ENCODE results near the gene SLC6A16.

Gene SLC6A16

DNA sequence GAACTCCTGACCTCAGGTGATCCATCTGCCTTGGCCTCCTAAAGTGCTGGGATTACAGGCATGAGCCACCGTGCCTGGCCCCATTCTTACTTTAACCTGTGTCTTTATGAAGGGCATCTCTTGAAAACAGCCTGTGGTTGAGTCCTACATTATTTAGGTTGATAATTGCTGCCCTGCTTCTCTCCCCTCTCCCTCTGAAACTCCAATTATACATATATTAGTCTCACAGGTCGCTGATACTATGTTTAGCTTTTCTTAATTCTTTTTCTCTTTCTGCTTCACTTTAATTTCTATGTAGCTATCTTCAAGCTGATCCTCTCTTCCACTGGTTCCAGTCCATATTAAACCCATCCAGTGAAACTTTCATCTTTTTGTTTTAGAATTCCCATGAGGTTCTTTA lies 75.1 kb downstream of the SLC6A16 start:
- no peak overlapping the region for H3K4me3 ChIP-seq (ENCODE audit: control insufficient read depth, low read depth, low read length)
- TF ChIP-seq, protein P1, sequence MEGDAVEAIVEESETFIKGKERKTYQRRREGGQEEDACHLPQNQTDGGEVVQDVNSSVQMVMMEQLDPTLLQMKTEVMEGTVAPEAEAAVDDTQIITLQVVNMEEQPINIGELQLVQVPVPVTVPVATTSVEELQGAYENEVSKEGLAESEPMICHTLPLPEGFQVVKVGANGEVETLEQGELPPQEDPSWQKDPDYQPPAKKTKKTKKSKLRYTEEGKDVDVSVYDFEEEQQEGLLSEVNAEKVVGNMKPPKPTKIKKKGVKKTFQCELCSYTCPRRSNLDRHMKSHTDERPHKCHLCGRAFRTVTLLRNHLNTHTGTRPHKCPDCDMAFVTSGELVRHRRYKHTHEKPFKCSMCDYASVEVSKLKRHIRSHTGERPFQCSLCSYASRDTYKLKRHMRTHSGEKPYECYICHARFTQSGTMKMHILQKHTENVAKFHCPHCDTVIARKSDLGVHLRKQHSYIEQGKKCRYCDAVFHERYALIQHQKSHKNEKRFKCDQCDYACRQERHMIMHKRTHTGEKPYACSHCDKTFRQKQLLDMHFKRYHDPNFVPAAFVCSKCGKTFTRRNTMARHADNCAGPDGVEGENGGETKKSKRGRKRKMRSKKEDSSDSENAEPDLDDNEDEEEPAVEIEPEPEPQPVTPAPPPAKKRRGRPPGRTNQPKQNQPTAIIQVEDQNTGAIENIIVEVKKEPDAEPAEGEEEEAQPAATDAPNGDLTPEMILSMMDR (IDR thresholded peaks at IDR 0.05; ENCODE audit: control insufficient read depth, insufficient read depth, low read depth, low read length, missing control alignments), result no peak
- DNase-seq (ENCODE audit: low read depth), result no peak

DNA sequence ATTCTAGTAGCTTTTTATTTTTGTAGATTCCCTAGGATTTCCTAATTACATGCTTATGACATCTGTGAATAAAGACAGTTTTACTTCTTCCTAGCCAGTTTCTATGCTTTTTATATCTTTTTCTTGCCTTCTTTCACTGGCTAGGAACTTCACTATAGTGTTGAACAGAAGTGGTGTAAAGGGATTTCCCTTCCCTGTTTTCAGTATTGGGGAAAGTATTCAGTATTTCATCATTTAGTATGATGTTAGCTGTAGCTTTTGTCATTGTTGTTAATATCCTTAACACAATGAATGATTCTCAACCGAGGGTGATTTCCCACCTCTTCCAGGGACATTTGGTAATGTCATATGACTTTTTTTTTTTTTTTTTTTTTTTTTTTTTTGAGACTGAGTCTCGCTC lies 77.3 kb downstream of the SLC6A16 start:
- no peak for DNase-seq (ENCODE audit: low read depth)
- no peak overlapping the region for H3K4me3 ChIP-seq (ENCODE audit: control insufficient read depth, low read depth, low read length)
- TF ChIP-seq, protein P1 (IDR thresholded peaks at IDR 0.05; ENCODE audit: control insufficient read depth, insufficient read depth, low read depth, low read length, missing control alignments), result no peak

DNA sequence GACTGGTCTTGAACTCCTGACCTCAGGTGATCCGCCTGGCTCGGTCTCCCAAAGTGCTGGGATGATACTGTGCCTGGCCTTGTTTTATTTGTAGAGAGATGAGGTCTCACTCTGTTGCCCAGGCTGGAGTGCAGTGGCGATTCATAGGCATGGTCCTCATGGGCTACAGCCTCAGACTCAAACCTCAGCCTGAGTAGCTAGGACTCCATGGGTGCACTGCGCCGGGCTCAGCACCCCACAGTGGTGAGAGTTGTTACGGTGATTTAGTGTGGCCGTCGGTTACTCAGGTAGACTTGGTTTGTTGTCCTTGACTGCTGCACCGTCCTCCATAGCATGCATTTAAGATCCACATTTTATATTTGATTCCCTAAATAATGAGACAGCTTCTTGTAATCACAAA lies 80.7 kb downstream of the SLC6A16 start:
- TF ChIP-seq, protein P1 (IDR thresholded peaks at IDR 0.05; ENCODE audit: control insufficient read depth, insufficient read depth, low read depth, low read length, missing control alignments), result no peak
- no peak for DNase-seq (ENCODE audit: low read depth)
- no peak overlapping the region for H3K4me3 ChIP-seq (ENCODE audit: control insufficient read depth, low read depth, low read length)

DNA sequence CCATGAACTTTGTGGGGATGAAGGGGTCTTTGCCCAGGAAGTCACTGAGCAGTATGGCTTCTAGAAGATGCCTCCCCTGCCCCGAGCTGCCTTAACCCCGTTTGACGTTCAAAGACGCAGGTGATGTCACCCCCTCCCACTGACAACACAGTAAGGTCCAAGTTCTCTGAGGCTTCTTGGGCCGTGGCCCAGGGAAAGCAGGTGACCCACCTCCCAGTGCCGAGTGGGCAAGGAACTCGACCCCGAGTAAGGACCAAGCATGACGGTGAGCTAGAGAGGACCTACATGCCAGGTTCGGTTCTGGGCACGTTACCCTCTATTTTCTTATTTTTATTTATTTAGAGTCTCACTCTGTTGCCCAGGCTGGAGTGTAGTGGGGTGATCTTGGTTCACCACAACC lies 81.3 kb downstream of the SLC6A16 start:
- TF ChIP-seq, protein P1 (IDR thresholded peaks at IDR 0.05; ENCODE audit: control insufficient read depth, insufficient read depth, low read depth, low read length, missing control alignments), result no peak
- DNase-seq (ENCODE audit: low read depth), result no peak
- no peak overlapping the region for H3K4me3 ChIP-seq (ENCODE audit: control insufficient read depth, low read depth, low read length)

DNA sequence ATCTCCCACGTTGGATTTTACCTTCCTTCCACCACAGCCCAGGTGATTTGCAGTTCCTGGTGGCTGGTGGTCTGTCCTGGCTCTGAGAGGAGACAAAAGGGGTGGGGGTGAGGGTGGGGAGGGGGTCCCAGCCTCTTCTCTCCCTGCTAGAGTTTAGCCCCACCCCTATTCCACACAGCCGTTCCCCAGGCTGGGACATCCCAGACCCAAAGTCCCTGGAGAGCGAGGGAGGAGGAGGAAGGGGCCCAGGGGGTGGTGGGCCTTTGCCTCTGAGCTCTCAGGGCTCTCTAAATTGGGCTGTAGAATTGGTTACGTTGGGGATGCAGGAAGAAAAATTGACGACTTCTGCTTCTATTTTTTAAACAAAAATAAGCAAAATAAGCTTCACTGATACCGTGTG lies 81.9 kb downstream of the SLC6A16 start:
- no peak for DNase-seq (ENCODE audit: low read depth)
- TF ChIP-seq, protein P1 (IDR thresholded peaks at IDR 0.05; ENCODE audit: control insufficient read depth, insufficient read depth, low read depth, low read length, missing control alignments), result no peak
- H3K4me3 ChIP-seq (ENCODE audit: control insufficient read depth, low read depth, low read length), result no peak overlapping the region

DNA sequence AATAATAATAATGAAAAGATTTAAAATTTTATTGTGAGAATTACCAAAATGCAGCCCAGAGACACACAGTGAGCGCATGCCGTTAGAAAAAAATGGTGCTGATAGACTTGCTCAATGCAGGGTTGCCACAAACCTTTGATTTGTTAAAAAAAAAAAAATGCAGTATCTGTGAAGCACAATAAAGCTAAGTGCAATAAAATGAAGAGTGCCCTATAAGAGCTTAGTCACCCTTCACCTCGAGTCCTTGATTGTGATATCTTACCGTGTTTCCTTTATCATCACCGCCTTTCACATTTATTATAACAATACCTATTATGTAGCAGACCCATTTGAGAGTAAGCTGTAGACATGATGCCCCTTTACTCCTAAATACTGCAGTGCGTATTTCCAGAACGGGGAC lies 83.2 kb downstream of the SLC6A16 start:
- TF ChIP-seq, protein P1 (IDR thresholded peaks at IDR 0.05; ENCODE audit: control insufficient read depth, insufficient read depth, low read depth, low read length, missing control alignments), result no peak
- no peak for DNase-seq (ENCODE audit: low read depth)
- H3K4me3 ChIP-seq (ENCODE audit: control insufficient read depth, low read depth, low read length), result no peak overlapping the region

All from AG09309 (cell line).